Panc1 (cell line): ENCODE measurements around the gene CLDN5. TPM values are rescaled to one million over a fixed set of nuclear protein-coding genes. Genes with fewer than 3 reads are reported as not detected.

ENCODE experiments used
- ATAC-seq: fragments of 200-7000 bp; cut with Tn5 transposase; 2 replicates; pipeline ENCODE4 v1.9.1; 2020; ENCODE audit warnings: mild to moderate bottlenecking, moderate library complexity
- BruUV-seq: library from RNA; stranded (reverse); fragments of 400-500 nt; replicated peaks from 2 replicates; lab custom pipeline; 2021; lab: Mats Ljungman, UMichigan
- CTCF ChIA-PET: fragments of 300-600 bp; sonication (Branson Sonifier 250); formaldehyde crosslinking; loops from one replicate; lab custom pipeline; 2022; ENCODE audit warnings: antibody characterized with exemption; lab: Charles Lee
- POLR2A ChIA-PET: fragments of 300-600 bp; sonication (Branson Sonifier 250); formaldehyde crosslinking; loops from one replicate; lab custom pipeline; 2022; ENCODE audit warnings: antibody characterized with exemption; lab: Charles Lee
- DNase-seq: peaks from one replicate; pipeline ENCODE4 v3.0.0-alpha.2; 2010; ENCODE audit warnings: low read depth, low spot score
- H3K27ac ChIP-seq: 2 replicates; pipeline ENCODE4 v1.5.1; 2011; ENCODE audit warnings: mild to moderate bottlenecking, low read length, inconsistent platforms
- H3K27me3 ChIP-seq: fragments of 200-500 bp; sonication (Bioruptor generic); 2 replicates; pipeline ENCODE4 v1.6.0; 2014; ENCODE audit warnings: low read length, inconsistent platforms; ENCODE audit not compliant: control insufficient read depth, insufficient read depth
- H3K36me3 ChIP-seq: fragments of 200-500 bp; sonication (Bioruptor generic); 2 replicates; pipeline ENCODE4 v1.5.1; 2014; ENCODE audit warnings: inconsistent platforms, mild to moderate bottlenecking, low read length, moderate library complexity; ENCODE audit not compliant: control insufficient read depth, insufficient read depth
- H3K4me1 ChIP-seq: 2 replicates; pipeline ENCODE4 v1.5.1; 2011; ENCODE audit warnings: inconsistent platforms, mild to moderate bottlenecking, low read length, moderate library complexity; ENCODE audit not compliant: control insufficient read depth, insufficient read depth
- H3K4me3 ChIP-seq, 2 experiments: 2 replicates each; pipeline ENCODE4 v1.5.1; 2011 to 2012; ENCODE audit warnings: low read depth in 2 of 2, low read length in 2 of 2, mild to moderate bottlenecking in 2 of 2, inconsistent platforms in 1 of 2, moderate library complexity in 1 of 2
- H3K9me3 ChIP-seq: fragments of 200-500 bp; sonication (Bioruptor generic); 2 replicates; pipeline ENCODE4 v1.5.1; 2014; ENCODE audit warnings: low read depth, mild to moderate bottlenecking, inconsistent platforms, low read length, moderate library complexity; ENCODE audit not compliant: control insufficient read depth, insufficient read depth
- CTCF ChIP-seq: fragments of 450-650 bp; IDR thresholded peaks from 2 replicates; pipeline ENCODE4 v1.5.1; 2017; ENCODE audit warnings: mild to moderate bottlenecking
- POLR2AphosphoS5 ChIP-seq: IDR thresholded peaks from 2 replicates; pipeline ENCODE4 v1.6.1; 2012; ENCODE audit warnings: mild to moderate bottlenecking, low read depth, low read length, moderate library complexity
- REST ChIP-seq, 2 experiments: IDR thresholded peaks; 2 replicates each; pipeline ENCODE4 v1.6.1; 2011 to 2012; ENCODE audit warnings: low read depth in 2 of 2, control low read depth in 1 of 2, low read length in 1 of 2, mild to moderate bottlenecking in 1 of 2, moderate library complexity in 1 of 2; ENCODE audit not compliant: insufficient read depth in 1 of 2
- SIN3A ChIP-seq: IDR thresholded peaks from 2 replicates; pipeline ENCODE4 v1.6.1; 2012; ENCODE audit warnings: low read depth, mild to moderate bottlenecking, low read length, moderate library complexity, borderline replicate concordance; ENCODE audit not compliant: insufficient read depth
- TCF7L2 ChIP-seq: IDR thresholded peaks from 2 replicates; pipeline ENCODE4 v1.6.1; 2011; ENCODE audit warnings: mild to moderate bottlenecking, low read depth, low read length, inconsistent platforms
- in situ Hi-C: cut with HindIII; loops from 2 replicates; pipeline ENCODE4 v1.10.0; 2016; ENCODE audit warnings: low sequenced_read_pairs, low pct_unique_long_range_greater_than_20kb
- intact Hi-C: fragments of 100-400 bp; cut with micrococcal nuclease; formaldehyde crosslinking; loops from one replicate; pipeline ENCODE4 v1.10.0; 2022; ENCODE audit not compliant: unreplicated experiment
- total RNA-seq: library from RNA; stranded (reverse); gene quantifications from one replicate; pipeline ENCODE4 v1.2.1, GENCODE V29; 2021; ENCODE audit not compliant: unreplicated experiment

Gene CLDN5
- total RNA-seq, 1 experiment from 2014 or later = 0.18 TPM

DNA sequence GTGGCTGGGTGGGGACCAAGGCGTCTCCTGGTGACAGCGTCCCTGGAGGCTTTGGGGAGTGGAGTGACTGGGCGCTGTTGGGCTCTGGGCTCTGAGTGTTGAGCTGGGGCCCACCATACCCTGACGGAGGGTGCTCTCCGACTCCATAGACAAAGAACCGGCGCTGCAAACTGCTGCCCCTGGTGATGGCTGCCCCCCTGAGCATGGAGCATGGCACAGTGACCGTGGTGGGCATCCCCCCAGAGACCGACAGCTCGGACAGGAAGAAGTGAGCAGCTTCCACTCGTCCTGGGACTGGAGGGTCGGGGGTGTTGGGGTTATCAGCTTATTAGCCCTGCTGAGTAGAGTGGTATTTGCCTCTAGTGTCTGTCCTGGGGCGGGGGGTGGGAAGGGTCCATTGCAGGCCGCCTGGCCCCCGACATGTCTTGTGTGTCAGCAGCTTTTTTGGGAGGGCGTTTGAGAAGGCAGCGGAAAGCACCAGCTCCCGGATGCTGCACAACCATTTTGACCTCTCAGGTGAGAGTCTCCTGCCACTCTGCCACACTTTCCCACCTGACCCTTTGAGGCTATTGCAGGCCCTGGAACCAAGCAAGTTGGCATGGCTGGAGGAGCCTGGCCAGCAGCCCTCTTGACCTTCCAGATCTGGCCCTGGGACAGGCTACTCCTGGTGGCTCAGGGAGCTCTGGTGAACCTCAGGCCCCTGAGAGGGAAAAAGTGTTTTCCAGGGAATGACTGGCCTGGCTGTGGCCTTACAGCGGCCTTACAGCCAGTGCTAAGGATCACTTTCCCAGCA lies 7.6 kb downstream of the CLDN5 start:
- Histone ChIP-seq H3K4me1 (no peaks in the 10 kb centered on the region), H3K4me3 (no peak overlapping the region), H3K36me3 (no peaks in the 10 kb centered on the region), H3K27ac (no peak overlapping the region), H3K9me3 (no peaks in the 10 kb centered on the region), H3K27me3 (no peaks in the 10 kb centered on the region)
- intact Hi-C loops (no loop called here), in situ Hi-C loops (no loop called here)
- ChIA-PET CTCF (no interaction called here), POLR2A (interaction anchor here (0.5 kb wide), 1 partner anchor 50 kb away, joined by 4 read pairs; no protein-coding TSS in a partner anchor)
- DNase-seq (no peak), ATAC-seq (no peak)
- TF ChIP-seq SIN3A = no peak
- no peak for TF ChIP-seq REST (IDR thresholded peaks at IDR 0.05; ENCODE audit: insufficient read depth in 1 of 2, low read depth in 2 of 2, low read length in 1 of 2)
- no peak for TF ChIP-seq CTCF
- no peak for TF ChIP-seq POLR2AphosphoS5
- no peak for TF ChIP-seq TCF7L2
- no TSS peak for BruUV-seq

GRCh38 chr22:19515654-19516377 lies 8.4 kb downstream of the CLDN5 start:
- in situ Hi-C loops (no loop called here), intact Hi-C loops (no loop called here)
- Histone ChIP-seq H3K36me3 (no peaks in the 10 kb centered on the region), H3K4me1 (no peaks in the 10 kb centered on the region), H3K27me3 (no peaks in the 10 kb centered on the region), H3K4me3 (no peak overlapping the region), H3K9me3 (no peaks in the 10 kb centered on the region), H3K27ac (no peak overlapping the region)
- ChIA-PET CTCF (no interaction called here), POLR2A (no interaction called here)
- TF ChIP-seq CTCF (no peak), SIN3A (no peak), TCF7L2 (no peak), REST (IDR thresholded peaks at IDR 0.05; ENCODE audit: insufficient read depth in 1 of 2, low read depth in 2 of 2, low read length in 1 of 2) (no peak)
- ATAC-seq = no peak
- no TSS peak for BruUV-seq
- DNase-seq = no peak
